Endothelial cell of umbilical vein (primary cell): ENCODE results near the gene TH. TPM values are rescaled to one million over a fixed set of nuclear protein-coding genes. Genes with fewer than 3 reads are reported as not detected.

ENCODE experiments used
- BruUV-seq: library from RNA; stranded (reverse); fragments of 400-500 nt; replicated peaks from 2 replicates; lab custom pipeline; 2021; lab: Mats Ljungman, UMichigan
- CTCF ChIA-PET: fragments of 300-600, 350-600 bp; sonication (Branson Sonifier 250); formaldehyde crosslinking; loops from one replicate; lab custom pipeline; 2021; ENCODE audit warnings: antibody characterized with exemption, inconsistent platforms; lab: Charles Lee
- POLR2A ChIA-PET: fragments of 300-600, 350-600 bp; sonication (Branson Sonifier 250); formaldehyde crosslinking; loops from one replicate; lab custom pipeline; 2021; ENCODE audit warnings: antibody characterized with exemption, inconsistent platforms; lab: Charles Lee
- DNase-seq: peaks from one replicate; pipeline ENCODE4 v3.0.0-alpha.2; 2011; ENCODE audit warnings: low read depth, low spot score
- FAIRE-seq: peaks from 2 replicates; lab custom pipeline; 2011; peaks lifted over from hg19 to GRCh38; lab: Jason Lieb, UNC
- H2AFZ ChIP-seq: 2 replicates; pipeline ENCODE4 v1.6.0; 2012; ENCODE audit warnings: low read depth, low read length, control low read depth, inconsistent platforms
- H3K27ac ChIP-seq: 2 replicates; pipeline ENCODE4 v1.5.1; 2011; ENCODE audit warnings: low read depth, mild to moderate bottlenecking, control low read depth, low read length, moderate library complexity; ENCODE audit not compliant: insufficient read depth
- H3K27me3 ChIP-seq, 2 experiments: 2 replicates each; pipeline versions ENCODE4 v1.6.0 to v1.6.1; 2011; ENCODE audit warnings: low read length in 2 of 2, mixed read lengths in 1 of 2; ENCODE audit not compliant: control insufficient read depth in 2 of 2, insufficient read depth in 2 of 2
- H3K36me3 ChIP-seq, 2 experiments: 2 replicates in 1 of 2; 3 replicates in 1 of 2; pipeline ENCODE4 v1.5.1; 2011; ENCODE audit warnings: low read length in 2 of 2, mild to moderate bottlenecking in 1 of 2, moderate library complexity in 1 of 2; ENCODE audit not compliant: control insufficient read depth in 2 of 2, insufficient read depth in 2 of 2; ENCODE audit errors: extremely low read depth in 1 of 2
- H3K4me1 ChIP-seq: 3 replicates; pipeline ENCODE4 v1.5.1; 2011; ENCODE audit warnings: mild to moderate bottlenecking, low read length; ENCODE audit not compliant: control insufficient read depth, insufficient read depth; ENCODE audit errors: extremely low read depth
- H3K4me2 ChIP-seq: 2 replicates; pipeline ENCODE4 v1.6.1; 2011; ENCODE audit warnings: low read length, control low read depth, mixed read lengths; ENCODE audit not compliant: insufficient read depth
- H3K4me3 ChIP-seq, 3 experiments: fragments of 200-600 bp in 1 of 3; sonication (generic), shearing (Covaris generic) in 1 of 3; replicated peaks in 1 of 3; 2 replicates each; pipeline ENCODE4 v1.5.1; 2011 to 2016; ENCODE audit warnings: control low read depth in 3 of 3, low read length in 3 of 3, mild to moderate bottlenecking in 2 of 3, inconsistent platforms in 1 of 3, low read depth in 1 of 3, moderate library complexity in 1 of 3; ENCODE audit not compliant: insufficient read depth in 1 of 3
- H3K79me2 ChIP-seq: 2 replicates; pipeline ENCODE4 v1.6.0; 2012; ENCODE audit warnings: low read length, inconsistent platforms; ENCODE audit not compliant: control insufficient read depth, insufficient read depth
- H3K9ac ChIP-seq: replicated peaks from 2 replicates; pipeline ENCODE3; 2011; ENCODE audit warnings: low read length, control low read depth; ENCODE audit not compliant: insufficient read depth; ENCODE audit errors: extremely low read depth
- H3K9me1 ChIP-seq: replicated peaks from 3 replicates; pipeline ENCODE4 v1.6.0; 2011; ENCODE audit warnings: mild to moderate bottlenecking, low read length; ENCODE audit not compliant: control insufficient read depth, insufficient read depth; ENCODE audit errors: extremely low read depth
- H3K9me3 ChIP-seq: replicated peaks from 2 replicates; pipeline ENCODE4 v1.5.1; 2012; ENCODE audit warnings: low read length, inconsistent platforms; ENCODE audit not compliant: control insufficient read depth, insufficient read depth
- H4K20me1 ChIP-seq: replicated peaks from 2 replicates; pipeline ENCODE3; 2011; ENCODE audit warnings: mild to moderate bottlenecking, low read length; ENCODE audit not compliant: control insufficient read depth, insufficient read depth; ENCODE audit errors: extremely low read depth
- CTCF ChIP-seq, 2 donors: IDR thresholded peaks; 1 replicate in 1 of 2; 2 replicates in 1 of 2; pipeline ENCODE4 v1.5.1; 2011; ENCODE audit warnings: low read length in 2 of 2, mild to moderate bottlenecking in 2 of 2, moderate library complexity in 2 of 2, control low read depth in 1 of 2, inconsistent platforms in 1 of 2, low read depth in 1 of 2; ENCODE audit not compliant: insufficient read depth in 1 of 2; ENCODE audit errors: extremely low read depth in 1 of 2
- EZH2 ChIP-seq: IDR thresholded peaks from 2 replicates; pipeline ENCODE4 v1.6.1; 2012; ENCODE audit warnings: borderline replicate concordance, low read depth, mild to moderate bottlenecking, moderate library complexity, low read length, inconsistent platforms; ENCODE audit not compliant: severe bottlenecking
- FOS ChIP-seq: IDR thresholded peaks from 2 replicates; pipeline ENCODE4 v1.6.1; 2011; ENCODE audit warnings: mild to moderate bottlenecking, low read length, moderate library complexity, borderline replicate concordance; ENCODE audit not compliant: insufficient read depth
- GATA2 ChIP-seq: IDR thresholded peaks from 2 replicates; pipeline ENCODE4 v1.7.0; 2011; ENCODE audit warnings: low read depth, mild to moderate bottlenecking, moderate library complexity, mixed read lengths, low read length; ENCODE audit not compliant: insufficient read length, insufficient read depth
- JUN ChIP-seq: IDR thresholded peaks from 2 replicates; pipeline ENCODE4 v1.6.1; 2011; ENCODE audit warnings: borderline replicate concordance, low read depth; ENCODE audit not compliant: insufficient read length, insufficient read depth
- MAX ChIP-seq: IDR thresholded peaks from 2 replicates; pipeline ENCODE4 v1.6.1; 2011; ENCODE audit not compliant: insufficient read depth, insufficient read length
- MYC ChIP-seq: IDR thresholded peaks from one replicate; pipeline ENCODE4 v1.6.1; 2011; ENCODE audit warnings: mild to moderate bottlenecking, low read depth, low read length
- POLR2A ChIP-seq: IDR thresholded peaks from 2 replicates; pipeline ENCODE4 v1.6.1; 2012; ENCODE audit warnings: low read depth, mild to moderate bottlenecking, control low read depth, low read length
- POLR2AphosphoS5 ChIP-seq: IDR thresholded peaks from 2 replicates; pipeline ENCODE4 v1.6.1; 2012; ENCODE audit warnings: low read depth, mild to moderate bottlenecking, control low read depth, low read length, moderate library complexity; ENCODE audit not compliant: insufficient read depth
- dilution Hi-C: fragments of 300-500 bp; cut with MboI; formaldehyde crosslinking; loops from one replicate; pipeline ENCODE4 v1.15.0; 2019; ENCODE audit warnings: low sequenced_read_pairs; ENCODE audit not compliant: extremely low pct_ligation_motif_present
- intact Hi-C: fragments of 100-400 bp; cut with micrococcal nuclease; formaldehyde crosslinking; loops from one replicate; pipeline ENCODE4 v1.10.0; 2022
- polyA plus RNA-seq, 4 experiments: library from polyadenylated mRNA; depleted of rRNA in 3 of 4; stranded (reverse) in 3 of 4; unstranded in 1 of 4; fragments of >200 nt; gene quantifications; 2 replicates each; pipeline versions ENCODE4 v1.2.1 to v1.2.3, GENCODE V29; 2011 to 2012; ENCODE audit warnings: missing spikeins in 1 of 4
- total RNA-seq: library from RNA; stranded (reverse); gene quantifications from 2 replicates; pipeline ENCODE4 v1.2.3, GENCODE V29; 2021

The TH gene
- total and polyA plus RNA-seq, 2 donors (not counting 3 experiments of a cell fraction or from before 2014, with no cell fraction given) = not detected

GRCh38 chr11:2129308-2129698 lies 42.3 kb downstream of the TH start:
- dilution Hi-C loops = no loop called here
- no peak overlapping the region for H3K27ac ChIP-seq
- CTCF ChIA-PET = no interaction called here

More at GRCh38 chr11:2129308-2129698, 42.3 kb downstream of the TH start:
- intact Hi-C loops = no loop called here
- no peak overlapping the region for H3K4me2 ChIP-seq
- no peaks in the 10 kb centered on the region for H3K9me1 ChIP-seq
- H3K79me2 ChIP-seq = no peaks in the 10 kb centered on the region
- no peaks in the 10 kb centered on the region for H4K20me1 ChIP-seq
- peaks cover 0 to 2% of the 10 kb centered on the region in 2 experiments for H3K27me3 ChIP-seq
- no peak overlapping the region for H3K4me3 ChIP-seq
- no peak overlapping the region for H3K9ac ChIP-seq
- H3K36me3 ChIP-seq = no peaks in the 10 kb centered on the region
- POLR2A ChIA-PET = no interaction called here
- no peak for DNase-seq
- BruUV-seq = no TSS peak
- TF ChIP-seq JUN (no peak), EZH2 (no peak), MYC (no peak), POLR2AphosphoS5 (no peak), CTCF (IDR thresholded peaks at IDR 0.05; ENCODE audit: extremely low read depth in 1 of 2, insufficient read depth in 1 of 2, low read depth in 1 of 2, low read length in 2 of 2) (no peak), POLR2A (no peak), MAX (no peak), FOS (no peak), GATA2 (no peak)
- no peaks in the 10 kb centered on the region for H3K9me3 ChIP-seq
- no peak for FAIRE-seq
- no peaks in the 10 kb centered on the region for H3K4me1 ChIP-seq
- no peak overlapping the region for H2AFZ ChIP-seq
